Rectal smooth muscle tissue (tissue), 1 donor: Measurements from ENCODE around the gene MYADML2.

Source experiments
- H3K27ac ChIP-seq: one replicate; pipeline ENCODE4 v1.7.0; 2013; ENCODE audit warnings: low read depth, low read length, inconsistent platforms
- H3K27me3 ChIP-seq: one replicate; pipeline ENCODE4 v1.7.0; 2013; ENCODE audit warnings: low read length; ENCODE audit not compliant: control insufficient read depth, insufficient read depth
- H3K36me3 ChIP-seq: one replicate; pipeline ENCODE4 v1.7.0; 2013; ENCODE audit warnings: low read length; ENCODE audit not compliant: control insufficient read depth, insufficient read depth
- H3K4me1 ChIP-seq: one replicate; pipeline ENCODE4 v1.7.0; 2013; ENCODE audit warnings: low read length; ENCODE audit not compliant: control insufficient read depth, insufficient read depth
- H3K4me3 ChIP-seq: one replicate; pipeline ENCODE4 v1.7.0; 2013; ENCODE audit warnings: low read length
- H3K9ac ChIP-seq: one replicate; pipeline ENCODE4 v1.7.0; 2013; ENCODE audit warnings: low read length

The MYADML2 gene

DNA sequence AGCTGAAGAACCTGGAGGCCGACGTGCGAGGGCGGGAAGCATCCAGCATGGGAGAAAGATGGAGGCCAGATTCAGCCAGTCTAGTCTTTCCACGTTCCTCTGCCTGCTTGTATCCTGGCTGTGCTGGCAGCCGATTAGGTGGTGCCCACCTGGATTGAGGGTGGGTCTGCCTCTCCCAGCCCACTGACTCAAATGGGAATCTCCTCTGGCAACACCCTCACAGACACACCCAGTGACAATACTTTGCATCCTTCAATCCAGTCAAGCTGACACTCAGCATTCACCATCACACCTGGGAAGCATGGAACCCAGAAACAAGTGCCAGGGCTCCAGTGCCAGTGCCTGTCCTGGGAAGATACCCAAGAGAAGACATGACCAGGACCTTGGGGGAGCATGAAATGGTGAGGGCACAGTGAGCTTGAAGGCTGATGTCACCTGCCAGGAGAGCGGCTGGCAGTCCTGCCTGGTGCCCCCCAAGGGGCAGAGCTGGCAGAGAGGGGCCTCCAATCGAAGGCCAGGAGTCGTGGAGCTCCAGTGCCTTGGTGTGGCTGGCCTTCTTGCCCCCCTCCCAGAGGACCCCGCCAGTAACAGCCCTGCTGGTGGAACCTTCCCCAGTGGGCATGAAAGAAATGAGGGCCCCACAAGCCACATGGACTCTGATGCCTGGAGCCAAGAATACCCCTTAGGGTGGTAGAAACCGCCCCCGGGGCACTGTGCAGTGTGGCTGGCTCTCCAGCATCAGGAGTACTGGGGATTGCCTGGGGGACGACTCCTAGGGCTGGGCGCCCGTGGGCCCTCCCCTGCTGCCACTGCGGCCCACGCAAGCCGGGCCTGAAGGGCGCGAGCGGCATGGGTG is 45.6 kb downstream of the MYADML2 start:
- Histone ChIP-seq H3K4me3 (peak overlapping the region; percentile 24), H3K36me3 (peaks cover 9% of the 10 kb centered on the region), H3K9ac (no peak overlapping the region), H3K27me3 (peaks cover 3% of the 10 kb centered on the region), H3K27ac (no peak overlapping the region), H3K4me1 (no peaks in the 10 kb centered on the region)

DNA sequence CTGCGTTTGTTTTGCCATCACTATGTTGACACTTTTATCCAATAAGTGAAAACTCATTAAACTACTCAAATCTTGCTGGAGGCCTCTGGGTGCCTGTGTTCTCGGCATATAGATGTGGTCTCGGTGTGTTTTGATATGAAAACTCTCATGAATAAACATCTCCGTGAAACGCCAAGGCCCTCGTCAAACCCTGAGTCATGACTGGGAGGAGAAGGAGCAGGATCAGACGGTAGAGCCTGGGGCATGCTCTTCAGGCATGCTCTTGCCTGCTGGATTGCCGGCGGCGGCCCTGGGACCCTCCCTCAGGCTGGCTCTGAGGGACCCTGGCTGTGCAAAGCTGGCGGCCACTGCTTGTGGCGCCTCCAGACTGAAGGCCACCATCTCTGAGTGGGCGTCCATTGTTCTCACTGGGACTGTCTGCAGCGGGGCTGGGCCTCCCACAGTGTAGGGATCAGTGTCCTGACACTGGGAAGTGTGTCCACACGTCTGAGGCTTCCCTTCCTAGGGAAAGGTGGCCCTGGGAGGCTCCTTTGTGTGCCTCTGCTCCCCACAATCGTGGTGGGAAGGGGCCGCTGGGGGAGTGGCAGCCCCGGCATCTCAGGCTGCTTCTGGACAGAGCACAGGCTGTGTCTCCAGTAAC is 46.7 kb downstream of the MYADML2 start:
- Histone ChIP-seq H3K9ac (no peak overlapping the region), H3K4me3 (no peak overlapping the region), H3K27me3 (peaks cover 3% of the 10 kb centered on the region), H3K4me1 (no peaks in the 10 kb centered on the region), H3K36me3 (peaks cover 10% of the 10 kb centered on the region), H3K27ac (no peak overlapping the region)

DNA sequence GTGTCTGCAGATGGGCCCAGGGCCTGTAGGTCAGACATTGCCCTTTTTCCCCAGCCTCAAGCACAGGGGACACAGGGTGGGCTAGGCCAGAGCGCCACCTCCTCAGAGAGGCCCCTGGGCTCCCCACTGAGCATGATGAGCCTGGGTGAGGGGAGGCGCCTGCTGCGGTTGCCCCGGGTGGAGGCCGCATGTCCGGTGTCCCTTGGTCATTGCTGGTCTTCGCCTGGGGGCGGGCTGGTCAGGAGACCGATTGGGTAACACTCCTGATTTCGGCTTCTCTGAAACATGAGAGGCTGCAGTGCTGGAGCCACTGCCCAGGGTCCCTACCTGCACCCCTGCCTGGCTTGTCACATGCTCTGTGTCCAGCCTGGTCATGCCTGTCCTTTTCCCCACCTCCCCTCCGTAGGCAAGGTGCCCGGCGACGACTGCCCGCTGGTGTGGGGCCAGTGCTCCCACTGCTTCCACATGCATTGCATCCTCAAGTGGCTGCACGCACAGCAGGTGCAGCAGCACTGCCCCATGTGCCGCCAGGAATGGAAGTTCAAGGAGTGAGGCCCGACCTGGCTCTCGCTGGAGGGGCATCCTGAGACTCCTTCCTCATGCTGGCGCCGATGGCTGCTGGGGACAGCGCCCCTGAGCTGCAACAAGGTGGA is 47.4 kb downstream of the MYADML2 start:
- H3K36me3 ChIP-seq: peaks cover 10% of the 10 kb centered on the region

DNA sequence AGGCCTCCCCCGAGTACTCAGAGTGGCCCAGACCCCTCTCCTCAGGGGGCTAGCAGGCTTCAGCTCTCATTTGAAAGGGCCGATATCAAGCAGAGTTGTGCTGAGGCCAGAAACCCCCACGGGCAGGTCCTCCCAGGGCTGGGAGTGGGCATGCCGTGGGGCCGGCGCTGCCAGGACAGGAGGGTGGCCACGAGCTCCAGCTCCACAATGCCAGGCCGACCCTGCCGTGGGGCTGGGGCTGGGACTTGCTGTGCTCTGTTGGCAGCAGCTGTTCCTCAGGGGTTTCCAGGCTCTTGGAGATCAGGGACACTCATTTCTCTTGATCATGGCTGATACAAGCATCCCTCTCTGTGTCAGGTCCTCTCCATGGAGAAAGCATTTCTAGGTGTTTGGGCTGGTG is 48.1 kb downstream of the MYADML2 start:
- H3K36me3 ChIP-seq: peaks cover 10% of the 10 kb centered on the region
- H3K27me3 ChIP-seq: peaks cover 3% of the 10 kb centered on the region
- no peak overlapping the region for H3K9ac ChIP-seq

More for the DNA sequence above, 47.4 kb downstream of the MYADML2 start:
- H3K4me3 ChIP-seq: no peak overlapping the region
- H3K9ac ChIP-seq: no peak overlapping the region
- H3K4me1 ChIP-seq: no peaks in the 10 kb centered on the region
- H3K27ac ChIP-seq: no peak overlapping the region
- peaks cover 3% of the 10 kb centered on the region for H3K27me3 ChIP-seq

DNA sequence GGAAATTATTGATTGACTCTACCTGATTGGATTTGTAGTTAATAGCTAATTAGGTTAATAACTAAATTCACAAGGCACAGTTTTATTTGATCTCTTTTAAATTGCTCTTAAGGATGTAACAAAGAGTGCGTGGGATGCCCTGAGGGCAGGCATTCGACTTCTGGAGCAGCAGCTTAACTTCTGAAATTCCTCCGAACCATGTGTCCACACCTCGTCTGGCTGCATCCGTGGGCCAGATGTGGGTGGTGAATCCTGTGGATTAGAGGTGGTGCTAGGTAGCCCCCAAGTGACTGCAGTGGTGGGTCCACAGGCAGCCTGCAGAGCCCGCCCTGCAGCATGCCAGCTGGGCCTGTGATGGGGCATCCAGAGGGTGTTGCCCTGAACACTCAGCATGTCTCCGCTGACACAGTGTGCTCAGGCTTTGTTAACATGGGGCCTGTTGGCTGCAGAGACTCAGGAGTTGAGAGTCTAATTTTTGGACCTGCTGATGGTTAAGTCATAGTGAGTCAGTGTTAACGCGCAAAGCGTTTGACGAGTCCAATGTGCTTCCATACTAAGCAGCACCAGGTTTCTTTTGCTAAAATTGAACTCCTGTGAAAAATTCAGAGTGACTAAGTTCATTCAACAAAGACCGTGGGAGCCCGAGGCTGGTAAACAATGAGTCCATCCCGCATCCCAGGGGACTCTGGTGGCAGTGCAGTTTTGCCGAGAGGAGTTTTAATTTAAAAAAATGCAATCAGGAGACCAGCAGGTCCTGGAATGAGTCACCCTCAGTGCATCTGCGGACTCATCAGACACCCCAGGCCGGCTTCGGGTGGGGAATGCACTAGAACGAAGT is 48.8 kb downstream of the MYADML2 start:
- H3K4me1 ChIP-seq: no peaks in the 10 kb centered on the region
- no peak overlapping the region for H3K9ac ChIP-seq
- no peak overlapping the region for H3K4me3 ChIP-seq
- no peak overlapping the region for H3K27ac ChIP-seq
- H3K36me3 ChIP-seq: peaks cover 10% of the 10 kb centered on the region
- H3K27me3 ChIP-seq: peaks cover 3% of the 10 kb centered on the region

More for the DNA sequence above, 48.1 kb downstream of the MYADML2 start:
- H3K4me3 ChIP-seq: no peak overlapping the region
- H3K27ac ChIP-seq: no peak overlapping the region
- no peaks in the 10 kb centered on the region for H3K4me1 ChIP-seq

DNA sequence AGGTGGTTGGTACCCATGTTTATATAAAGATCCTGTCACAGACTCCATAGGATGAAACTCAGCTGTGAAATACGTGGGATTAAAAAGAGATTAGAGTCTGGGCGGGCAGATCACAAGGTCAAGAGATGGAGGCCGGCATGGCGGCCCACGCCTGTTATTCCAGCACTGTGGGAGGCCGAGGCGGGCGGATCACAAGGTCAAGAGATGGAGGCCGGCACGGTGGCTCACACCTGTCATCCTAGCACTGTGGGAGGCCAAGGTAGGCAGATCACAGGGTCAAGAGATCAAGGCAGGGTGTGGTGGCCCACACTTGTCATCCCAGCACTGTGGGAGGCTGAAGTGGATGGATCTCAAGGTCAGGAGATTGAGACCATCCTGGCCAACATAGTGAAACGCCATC is 51.6 kb downstream of the MYADML2 start:
- no peaks in the 10 kb centered on the region for H3K27me3 ChIP-seq
- H3K27ac ChIP-seq: no peak overlapping the region
- peaks cover 2% of the 10 kb centered on the region for H3K4me1 ChIP-seq
- H3K4me3 ChIP-seq: no peak overlapping the region
- no peak overlapping the region for H3K9ac ChIP-seq
- peaks cover 10% of the 10 kb centered on the region for H3K36me3 ChIP-seq

DNA sequence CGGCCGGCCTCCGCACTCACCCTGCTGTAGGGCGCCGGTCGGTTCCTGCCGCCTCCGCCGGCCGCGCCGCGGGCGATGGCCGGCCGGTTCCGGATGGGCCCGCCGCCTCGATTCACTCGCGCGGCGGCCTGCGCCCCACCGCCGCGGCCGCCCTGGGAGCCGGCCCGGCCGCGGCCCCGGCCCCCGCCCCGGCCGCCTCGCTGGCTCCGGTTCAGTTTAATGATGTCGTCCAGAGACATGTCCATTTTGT is 55.8 kb downstream of the MYADML2 start:
- H3K4me1 ChIP-seq: peaks cover 6% of the 10 kb centered on the region
- H3K27me3 ChIP-seq: no peaks in the 10 kb centered on the region
- peaks cover 26% of the 10 kb centered on the region for H3K36me3 ChIP-seq
- peak overlapping the region; percentile 38 for H3K27ac ChIP-seq
- no peak overlapping the region for H3K9ac ChIP-seq
- H3K4me3 ChIP-seq: peak overlapping the region; percentile 66

DNA sequence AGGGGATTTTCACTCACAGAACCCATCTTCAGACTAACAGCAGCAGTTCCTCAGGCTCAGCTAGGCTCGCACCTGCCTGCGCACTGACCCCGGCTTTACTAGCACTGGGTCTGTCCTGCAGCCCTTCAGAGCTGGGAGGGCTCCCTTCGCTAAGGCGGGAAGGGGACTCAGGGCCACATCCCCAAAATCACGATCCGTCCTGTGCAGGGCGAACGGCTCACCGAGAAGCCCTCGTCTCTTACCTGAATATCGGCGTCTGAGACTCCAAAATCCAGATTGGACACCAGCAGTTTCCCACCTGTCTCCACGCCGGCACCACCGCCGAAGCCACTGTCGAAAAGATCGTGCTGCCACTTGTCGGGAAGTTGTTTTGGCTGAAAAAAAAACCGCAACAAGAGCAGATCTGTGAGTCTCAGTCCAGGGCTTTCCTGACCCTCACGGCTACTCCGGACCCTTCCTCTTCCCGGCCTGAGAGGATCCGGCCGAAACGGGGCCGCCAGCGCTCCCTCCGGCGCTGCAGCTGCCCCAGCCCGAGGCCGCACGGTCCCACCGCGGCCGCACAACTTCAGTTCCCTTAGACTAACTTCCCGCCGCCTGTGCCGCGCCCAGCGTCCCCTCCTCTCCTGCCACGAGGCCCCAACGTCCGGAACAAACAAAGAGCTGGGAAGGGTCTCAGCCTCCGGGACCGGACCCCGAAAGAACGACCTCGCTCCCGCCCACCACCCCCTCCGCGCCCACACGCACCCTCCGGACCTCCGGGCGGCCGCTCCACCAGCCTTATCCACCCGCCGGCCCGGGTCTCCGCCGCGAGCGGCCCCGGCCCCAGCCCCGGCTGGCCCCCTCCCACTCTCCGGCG is 56.4 kb downstream of the MYADML2 start:
- Histone ChIP-seq H3K36me3 (peaks cover 27% of the 10 kb centered on the region), H3K4me3 (peak overlapping the region; percentile 66), H3K4me1 (peaks cover 6% of the 10 kb centered on the region), H3K27me3 (no peaks in the 10 kb centered on the region), H3K9ac (peak overlapping the region; percentile 71), H3K27ac (peak overlapping the region; percentile 38)
